Naive B cell (primary cell): ENCODE measurements around the gene MMP3. TPM values are rescaled to one million over a fixed set of nuclear protein-coding genes. Genes with fewer than 3 reads are reported as not detected.

Experiments used
- ATAC-seq, 2 donors: fragments of 150-1000 bp; cut with Tn5 transposase; 2 replicates each; pipeline ENCODE4 v1.10.0; 2021; ENCODE audit warnings: low read depth in 2 of 2, mild to moderate bottlenecking in 2 of 2, moderate library complexity in 2 of 2
- DNase-seq: peaks from one replicate; pipeline ENCODE4 v3.0.0; 2022
- H3K27ac Mint-ChIP-seq, 6 donors: one replicate each; pipeline ENCODE4 v1.8.0; 2020 to 2022; ENCODE audit warnings: mild to moderate bottlenecking in 6 of 6, mixed read lengths in 6 of 6, moderate library complexity in 5 of 6, inconsistent platforms in 2 of 6
- H3K27me3 Mint-ChIP-seq, 3 donors: one replicate each; pipeline ENCODE4 v1.8.0; 2021 to 2022; ENCODE audit warnings: mixed read lengths in 3 of 3, mild to moderate bottlenecking in 1 of 3
- H3K36me3 Mint-ChIP-seq, 2 donors: one replicate each; pipeline ENCODE4 v1.8.0; 2020 to 2022; ENCODE audit warnings: mixed read lengths in 2 of 2, inconsistent platforms in 1 of 2, mild to moderate bottlenecking in 1 of 2
- H3K4me1 Mint-ChIP-seq, 3 donors: one replicate each; pipeline ENCODE4 v1.8.0; 2020 to 2022; ENCODE audit warnings: mixed read lengths in 3 of 3, inconsistent platforms in 1 of 3, mild to moderate bottlenecking in 1 of 3, moderate library complexity in 1 of 3
- H3K4me3 Mint-ChIP-seq, 8 donors: one replicate each; pipeline ENCODE4 v1.8.0; 2020 to 2022; ENCODE audit warnings: mild to moderate bottlenecking in 8 of 8, mixed read lengths in 8 of 8, moderate library complexity in 8 of 8, inconsistent platforms in 2 of 8
- H3K9me3 Mint-ChIP-seq, 7 donors: one replicate each; pipeline ENCODE4 v1.8.0; 2020 to 2022; ENCODE audit warnings: mixed read lengths in 7 of 7, mild to moderate bottlenecking in 5 of 7, inconsistent platforms in 2 of 7, moderate library complexity in 1 of 7
- polyA plus RNA-seq, 6 donors: library from polyadenylated mRNA; unstranded; fragments of 300-500 nt; fragmentation: Illumina TruSeq; gene quantifications; one replicate each; pipeline ENCODE4 v1.2.3, GENCODE V29; 2021; ENCODE audit warnings: low read depth in 6 of 6

Gene MMP3
- polyA plus RNA-seq, 6 donors from 2014 or later = not detected

GRCh38 chr11:102850973-102851745, 7.8 kb upstream of the MMP3 start:
- Mint-ChIP-seq H3K36me3 (no peaks in the 10 kb centered on the region), H3K4me3 (no peak overlapping the region)

GRCh38 chr11:102849311-102849710, 5.9 kb upstream of the MMP3 start:
- DNase-seq (no peak), ATAC-seq (no peak)
- no peaks in the 10 kb centered on the region for H3K4me1 Mint-ChIP-seq
- H3K9me3 Mint-ChIP-seq = peaks cover 0 to 3% (median 0%) of the 10 kb centered on the region in 7 donors
- H3K27me3 Mint-ChIP-seq = peaks cover 12 to 32% (median 28%) of the 10 kb centered on the region in 3 donors
- H3K36me3 Mint-ChIP-seq = no peaks in the 10 kb centered on the region
- H3K27ac Mint-ChIP-seq = no peak overlapping the region
- H3K4me3 Mint-ChIP-seq = no peak overlapping the region

More at GRCh38 chr11:102850973-102851745, 7.8 kb upstream of the MMP3 start:
- DNase-seq (no peak), ATAC-seq (no peak)
- peaks cover 0 to 3% (median 0%) of the 10 kb centered on the region in 7 donors for H3K9me3 Mint-ChIP-seq
- no peak overlapping the region for H3K27ac Mint-ChIP-seq
- H3K4me1 Mint-ChIP-seq = no peaks in the 10 kb centered on the region
- peaks cover 18 to 26% (median 18%) of the 10 kb centered on the region in 3 donors for H3K27me3 Mint-ChIP-seq

- Mint-ChIP-seq H3K4me3 (no peak overlapping the region), H3K27me3 (peaks cover 13 to 25% (median 22%) of the 10 kb centered on the region in 3 donors), H3K4me1 (no peaks in the 10 kb centered on the region), H3K27ac (no peak overlapping the region), H3K9me3 (peaks cover 0 to 3% (median 0%) of the 10 kb centered on the region in 7 donors), H3K36me3 (no peaks in the 10 kb centered on the region)
- no peak for DNase-seq
- ATAC-seq = no peak
Measured at GRCh38 chr11:102846292-102846691, 2.9 kb upstream of the MMP3 start.

GRCh38 chr11:102842930-102843329, 479 bp downstream of the MMP3 start:
- no peaks in the 10 kb centered on the region for H3K36me3 Mint-ChIP-seq
- H3K27ac Mint-ChIP-seq = no peak overlapping the region
- ATAC-seq = no peak
- peaks cover 13 to 25% (median 13%) of the 10 kb centered on the region in 3 donors for H3K27me3 Mint-ChIP-seq
- H3K4me3 Mint-ChIP-seq = no peak overlapping the region
- H3K9me3 Mint-ChIP-seq = peaks cover 0 to 3% (median 0%) of the 10 kb centered on the region in 7 donors
- no peaks in the 10 kb centered on the region for H3K4me1 Mint-ChIP-seq
- DNase-seq = no peak

- Mint-ChIP-seq H3K36me3 (no peaks in the 10 kb centered on the region), H3K27me3 (peaks cover 6 to 11% (median 10%) of the 10 kb centered on the region in 3 donors), H3K27ac (no peak overlapping the region)
Measured at GRCh38 chr11:102840018-102840417, 3.4 kb downstream of the MMP3 start.

GRCh38 chr11:102837646-102838045, 5.8 kb downstream of the MMP3 start:
- no peak for DNase-seq
- Mint-ChIP-seq H3K4me1 (no peaks in the 10 kb centered on the region), H3K27ac (no peak overlapping the region), H3K27me3 (peaks cover under 1 to 11% (median 10%) of the 10 kb centered on the region in 3 donors), H3K36me3 (no peaks in the 10 kb centered on the region), H3K9me3 (peaks cover 0 to under 1% (median 0%) of the 10 kb centered on the region in 7 donors), H3K4me3 (no peak overlapping the region)
- ATAC-seq = no peak

More at GRCh38 chr11:102840018-102840417, 3.4 kb downstream of the MMP3 start:
- H3K4me3 Mint-ChIP-seq = no peak overlapping the region
- no peaks in the 10 kb centered on the region for H3K9me3 Mint-ChIP-seq
- DNase-seq (no peak), ATAC-seq (no peak)
- no peaks in the 10 kb centered on the region for H3K4me1 Mint-ChIP-seq

GRCh38 chr11:102837156-102837555, 6.3 kb downstream of the MMP3 start:
- Mint-ChIP-seq H3K9me3 (peaks cover 0 to 2% (median 0%) of the 10 kb centered on the region in 7 donors), H3K27me3 (peaks cover 5 to 15% (median 10%) of the 10 kb centered on the region in 3 donors), H3K36me3 (no peaks in the 10 kb centered on the region), H3K4me3 (no peak overlapping the region), H3K27ac (no peak overlapping the region), H3K4me1 (no peaks in the 10 kb centered on the region)
- ATAC-seq (no peak), DNase-seq (no peak)

GRCh38 chr11:102836290-102836875, 7.0 kb downstream of the MMP3 start:
- peaks cover 0 to 2% (median 0%) of the 10 kb centered on the region in 7 donors for H3K9me3 Mint-ChIP-seq
- H3K27ac Mint-ChIP-seq = peak overlapping the region in 2 of 6 donors; percentile 54 to 61
- no peak overlapping the region for H3K4me3 Mint-ChIP-seq
- ATAC-seq (no peak), DNase-seq (no peak)
- no peaks in the 10 kb centered on the region for H3K36me3 Mint-ChIP-seq
- H3K4me1 Mint-ChIP-seq = peaks cover 0 to 3% (median 0%) of the 10 kb centered on the region in 3 donors
- peaks cover 13 to 22% (median 15%) of the 10 kb centered on the region in 3 donors for H3K27me3 Mint-ChIP-seq

- H3K27ac Mint-ChIP-seq = no peak overlapping the region
- no peak for DNase-seq
- peaks cover 0 to 2% (median 0%) of the 10 kb centered on the region in 7 donors for H3K9me3 Mint-ChIP-seq
- no peaks in the 10 kb centered on the region for H3K36me3 Mint-ChIP-seq
- H3K4me1 Mint-ChIP-seq = peaks cover 0 to 3% (median 0%) of the 10 kb centered on the region in 3 donors
- ATAC-seq = no peak
- no peak overlapping the region for H3K4me3 Mint-ChIP-seq
- peaks cover 31 to 39% (median 32%) of the 10 kb centered on the region in 3 donors for H3K27me3 Mint-ChIP-seq
Measured at GRCh38 chr11:102833731-102834130, 9.7 kb downstream of the MMP3 start.

GRCh38 chr11:102832612-102833011, 10.8 kb downstream of the MMP3 start:
- Mint-ChIP-seq H3K9me3 (peaks cover 0 to 2% (median 0%) of the 10 kb centered on the region in 7 donors), H3K4me1 (peaks cover 0 to 3% (median 0%) of the 10 kb centered on the region in 3 donors), H3K36me3 (no peaks in the 10 kb centered on the region), H3K27ac (no peak overlapping the region), H3K4me3 (no peak overlapping the region), H3K27me3 (peaks cover 31 to 39% (median 32%) of the 10 kb centered on the region in 3 donors)
- no peak for ATAC-seq
- no peak for DNase-seq

- H3K4me3 Mint-ChIP-seq = no peak overlapping the region
- H3K4me1 Mint-ChIP-seq = peaks cover 0 to 3% (median 0%) of the 10 kb centered on the region in 3 donors
- H3K36me3 Mint-ChIP-seq = no peaks in the 10 kb centered on the region
- peaks cover 0 to 2% (median 0%) of the 10 kb centered on the region in 7 donors for H3K9me3 Mint-ChIP-seq
- no peak for DNase-seq
- peak overlapping the region in 1 of 6 donors; percentile 24 for H3K27ac Mint-ChIP-seq
- peaks cover 34 to 48% (median 39%) of the 10 kb centered on the region in 3 donors for H3K27me3 Mint-ChIP-seq
- ATAC-seq = no peak
Measured at GRCh38 chr11:102831489-102832440, 11.6 kb downstream of the MMP3 start.

- ATAC-seq = no peak
- Mint-ChIP-seq H3K4me1 (peaks cover 0 to 3% (median 0%) of the 10 kb centered on the region in 3 donors), H3K36me3 (no peaks in the 10 kb centered on the region), H3K27ac (no peak overlapping the region), H3K4me3 (no peak overlapping the region), H3K9me3 (peaks cover 0 to 6% (median 0%) of the 10 kb centered on the region in 7 donors), H3K27me3 (peaks cover 34 to 52% (median 39%) of the 10 kb centered on the region in 3 donors)
- DNase-seq = no peak
Measured at GRCh38 chr11:102831128-102831488, 12.3 kb downstream of the MMP3 start.
